Measurements from ENCODE around the gene COL28A1. TPM values are rescaled to one million over a fixed set of nuclear protein-coding genes. Genes with fewer than 3 reads are reported as not detected.

Gene COL28A1
- total and polyA plus RNA-seq, 4 donors: 0.05 to 0.50 (median 0.18) TPM

DNA sequence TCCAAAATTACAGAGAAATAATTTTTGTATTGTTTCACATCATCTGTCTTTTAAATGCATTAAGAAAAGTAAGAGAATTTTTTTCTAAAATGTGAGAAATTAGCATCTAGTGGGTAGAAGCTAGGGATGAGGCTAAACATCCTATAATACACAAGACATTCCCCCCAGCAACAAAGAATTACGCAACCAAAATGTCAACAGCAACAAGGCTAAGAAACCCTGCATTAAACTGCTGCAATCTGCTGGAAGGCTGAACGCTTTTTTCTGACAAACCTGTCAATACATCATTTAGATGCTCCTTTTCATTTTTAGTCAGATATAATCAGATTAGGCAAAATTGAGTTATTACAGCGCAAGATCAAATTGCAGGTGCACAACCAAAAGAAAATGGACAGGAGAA, 191.1 kb downstream of the COL28A1 start (continued):
- TF ChIP-seq, protein P1, sequence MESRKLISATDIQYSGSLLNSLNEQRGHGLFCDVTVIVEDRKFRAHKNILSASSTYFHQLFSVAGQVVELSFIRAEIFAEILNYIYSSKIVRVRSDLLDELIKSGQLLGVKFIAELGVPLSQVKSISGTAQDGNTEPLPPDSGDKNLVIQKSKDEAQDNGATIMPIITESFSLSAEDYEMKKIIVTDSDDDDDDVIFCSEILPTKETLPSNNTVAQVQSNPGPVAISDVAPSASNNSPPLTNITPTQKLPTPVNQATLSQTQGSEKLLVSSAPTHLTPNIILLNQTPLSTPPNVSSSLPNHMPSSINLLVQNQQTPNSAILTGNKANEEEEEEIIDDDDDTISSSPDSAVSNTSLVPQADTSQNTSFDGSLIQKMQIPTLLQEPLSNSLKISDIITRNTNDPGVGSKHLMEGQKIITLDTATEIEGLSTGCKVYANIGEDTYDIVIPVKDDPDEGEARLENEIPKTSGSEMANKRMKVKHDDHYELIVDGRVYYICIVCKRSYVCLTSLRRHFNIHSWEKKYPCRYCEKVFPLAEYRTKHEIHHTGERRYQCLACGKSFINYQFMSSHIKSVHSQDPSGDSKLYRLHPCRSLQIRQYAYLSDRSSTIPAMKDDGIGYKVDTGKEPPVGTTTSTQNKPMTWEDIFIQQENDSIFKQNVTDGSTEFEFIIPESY (IDR thresholded peaks at IDR 0.05): no peak
- no peak for TF ChIP-seq TAF1 (conservative IDR thresholded peaks at IDR 0.05)

DNA sequence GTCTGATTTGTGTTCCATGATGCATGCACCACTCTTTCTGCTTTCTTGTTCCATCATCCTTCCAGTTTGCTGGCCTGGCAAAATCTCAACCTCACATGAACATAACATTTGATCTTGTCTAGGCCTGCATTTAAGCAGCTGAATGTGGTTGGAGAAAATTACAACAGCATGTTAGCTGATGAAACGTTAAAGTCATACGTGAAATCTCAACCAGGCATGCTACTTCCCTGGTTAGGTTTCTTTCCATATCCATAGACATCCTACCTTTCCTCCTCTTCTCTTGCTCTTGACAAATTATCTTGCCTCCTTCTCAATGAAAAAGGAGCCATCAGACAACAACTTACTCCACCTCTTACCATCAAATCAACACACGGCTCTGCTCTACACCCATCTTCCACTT, 199.8 kb downstream of the COL28A1 start:
- TF ChIP-seq EGR1 (IDR thresholded peaks at IDR 0.05; ENCODE audit: low read depth in 2 of 2): no peak
- TF ChIP-seq, protein P2, sequence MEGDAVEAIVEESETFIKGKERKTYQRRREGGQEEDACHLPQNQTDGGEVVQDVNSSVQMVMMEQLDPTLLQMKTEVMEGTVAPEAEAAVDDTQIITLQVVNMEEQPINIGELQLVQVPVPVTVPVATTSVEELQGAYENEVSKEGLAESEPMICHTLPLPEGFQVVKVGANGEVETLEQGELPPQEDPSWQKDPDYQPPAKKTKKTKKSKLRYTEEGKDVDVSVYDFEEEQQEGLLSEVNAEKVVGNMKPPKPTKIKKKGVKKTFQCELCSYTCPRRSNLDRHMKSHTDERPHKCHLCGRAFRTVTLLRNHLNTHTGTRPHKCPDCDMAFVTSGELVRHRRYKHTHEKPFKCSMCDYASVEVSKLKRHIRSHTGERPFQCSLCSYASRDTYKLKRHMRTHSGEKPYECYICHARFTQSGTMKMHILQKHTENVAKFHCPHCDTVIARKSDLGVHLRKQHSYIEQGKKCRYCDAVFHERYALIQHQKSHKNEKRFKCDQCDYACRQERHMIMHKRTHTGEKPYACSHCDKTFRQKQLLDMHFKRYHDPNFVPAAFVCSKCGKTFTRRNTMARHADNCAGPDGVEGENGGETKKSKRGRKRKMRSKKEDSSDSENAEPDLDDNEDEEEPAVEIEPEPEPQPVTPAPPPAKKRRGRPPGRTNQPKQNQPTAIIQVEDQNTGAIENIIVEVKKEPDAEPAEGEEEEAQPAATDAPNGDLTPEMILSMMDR (IDR thresholded peaks at IDR 0.05; ENCODE audit: low read depth, low read length, missing input control): no peak
- TF ChIP-seq, protein P3, sequence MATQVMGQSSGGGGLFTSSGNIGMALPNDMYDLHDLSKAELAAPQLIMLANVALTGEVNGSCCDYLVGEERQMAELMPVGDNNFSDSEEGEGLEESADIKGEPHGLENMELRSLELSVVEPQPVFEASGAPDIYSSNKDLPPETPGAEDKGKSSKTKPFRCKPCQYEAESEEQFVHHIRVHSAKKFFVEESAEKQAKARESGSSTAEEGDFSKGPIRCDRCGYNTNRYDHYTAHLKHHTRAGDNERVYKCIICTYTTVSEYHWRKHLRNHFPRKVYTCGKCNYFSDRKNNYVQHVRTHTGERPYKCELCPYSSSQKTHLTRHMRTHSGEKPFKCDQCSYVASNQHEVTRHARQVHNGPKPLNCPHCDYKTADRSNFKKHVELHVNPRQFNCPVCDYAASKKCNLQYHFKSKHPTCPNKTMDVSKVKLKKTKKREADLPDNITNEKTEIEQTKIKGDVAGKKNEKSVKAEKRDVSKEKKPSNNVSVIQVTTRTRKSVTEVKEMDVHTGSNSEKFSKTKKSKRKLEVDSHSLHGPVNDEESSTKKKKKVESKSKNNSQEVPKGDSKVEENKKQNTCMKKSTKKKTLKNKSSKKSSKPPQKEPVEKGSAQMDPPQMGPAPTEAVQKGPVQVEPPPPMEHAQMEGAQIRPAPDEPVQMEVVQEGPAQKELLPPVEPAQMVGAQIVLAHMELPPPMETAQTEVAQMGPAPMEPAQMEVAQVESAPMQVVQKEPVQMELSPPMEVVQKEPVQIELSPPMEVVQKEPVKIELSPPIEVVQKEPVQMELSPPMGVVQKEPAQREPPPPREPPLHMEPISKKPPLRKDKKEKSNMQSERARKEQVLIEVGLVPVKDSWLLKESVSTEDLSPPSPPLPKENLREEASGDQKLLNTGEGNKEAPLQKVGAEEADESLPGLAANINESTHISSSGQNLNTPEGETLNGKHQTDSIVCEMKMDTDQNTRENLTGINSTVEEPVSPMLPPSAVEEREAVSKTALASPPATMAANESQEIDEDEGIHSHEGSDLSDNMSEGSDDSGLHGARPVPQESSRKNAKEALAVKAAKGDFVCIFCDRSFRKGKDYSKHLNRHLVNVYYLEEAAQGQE (IDR thresholded peaks at IDR 0.05): no peak
- TF ChIP-seq FOXA2 (IDR thresholded peaks at IDR 0.05): no peak
- no peak for TF ChIP-seq JUND (IDR thresholded peaks at IDR 0.05)
- no peak for TF ChIP-seq HNF4G (IDR thresholded peaks at IDR 0.05)
- no peak for TF ChIP-seq SP1 (IDR thresholded peaks at IDR 0.05)
- TF ChIP-seq HNF4A (conservative IDR thresholded peaks at IDR 0.05): no peak
- H3K9me3 ChIP-seq (ENCODE audit: control insufficient read depth in 4 of 4, low read length in 3 of 4): no peaks in the 10 kb centered on the region
- H3K9ac ChIP-seq (ENCODE audit: low read depth in 1 of 2, low read length in 2 of 2): no peak overlapping the region
- 62% methylated on average over 3 of the region's 3 CpGs for WGBS
- H3K4me3 ChIP-seq (ENCODE audit: low read depth in 1 of 3, low read length in 3 of 3): no peak overlapping the region
- no peaks in the 10 kb centered on the region for H3K27me3 ChIP-seq (ENCODE audit: control insufficient read depth in 4 of 4, insufficient read depth in 4 of 4, low read length in 3 of 4)
- no peak overlapping the region for H3K27ac ChIP-seq (ENCODE audit: low read depth in 1 of 2, low read length in 2 of 2)
- no peak for DNase-seq (ENCODE audit: low spot score)
- no peaks in the 10 kb centered on the region for H3K36me3 ChIP-seq (ENCODE audit: control insufficient read depth in 4 of 4, insufficient read depth in 3 of 4, low read depth in 1 of 4, low read length in 3 of 4)
- H3K4me1 ChIP-seq (ENCODE audit: control insufficient read depth in 4 of 4, insufficient read depth in 4 of 4, low read length in 3 of 4): no peaks in the 10 kb centered on the region

DNA sequence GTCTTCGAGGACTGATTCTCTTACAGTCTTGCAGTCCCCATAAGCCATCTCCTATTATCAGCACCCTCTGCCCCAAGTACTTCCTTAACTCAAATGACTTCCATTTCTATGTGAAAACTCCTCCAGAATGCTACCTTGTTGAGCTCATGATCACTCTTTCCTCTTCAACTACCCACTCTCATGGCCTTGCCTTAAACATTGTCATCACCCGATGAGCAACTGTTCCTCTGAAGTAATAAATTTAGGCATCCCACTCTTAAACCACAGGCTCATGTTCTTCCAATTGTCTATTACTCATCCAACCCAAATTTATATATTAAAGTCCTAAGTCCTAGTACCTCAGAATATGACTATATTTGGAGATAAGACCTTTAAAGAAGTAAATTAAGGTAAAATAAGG, 200.5 kb downstream of the COL28A1 start:
- H3K4me3 ChIP-seq (ENCODE audit: low read depth in 1 of 3, low read length in 3 of 3): no peak overlapping the region
- DNase-seq (ENCODE audit: low spot score): no peak
- no peaks in the 10 kb centered on the region for H3K9me3 ChIP-seq (ENCODE audit: control insufficient read depth in 4 of 4, low read length in 3 of 4)
- no peaks in the 10 kb centered on the region for H3K4me1 ChIP-seq (ENCODE audit: control insufficient read depth in 4 of 4, insufficient read depth in 4 of 4, low read length in 3 of 4)
- H3K9ac ChIP-seq (ENCODE audit: low read depth in 1 of 2, low read length in 2 of 2): no peak overlapping the region
- H3K27me3 ChIP-seq (ENCODE audit: control insufficient read depth in 4 of 4, insufficient read depth in 4 of 4, low read length in 3 of 4): no peaks in the 10 kb centered on the region
- no peaks in the 10 kb centered on the region for H3K36me3 ChIP-seq (ENCODE audit: control insufficient read depth in 4 of 4, insufficient read depth in 3 of 4, low read depth in 1 of 4, low read length in 3 of 4)
- 89% methylated on average over 2 of the region's 2 CpGs for WGBS
- H3K27ac ChIP-seq (ENCODE audit: low read depth in 1 of 2, low read length in 2 of 2): no peak overlapping the region
- TF ChIP-seq, protein P4, sequence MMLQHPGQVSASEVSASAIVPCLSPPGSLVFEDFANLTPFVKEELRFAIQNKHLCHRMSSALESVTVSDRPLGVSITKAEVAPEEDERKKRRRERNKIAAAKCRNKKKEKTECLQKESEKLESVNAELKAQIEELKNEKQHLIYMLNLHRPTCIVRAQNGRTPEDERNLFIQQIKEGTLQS (IDR thresholded peaks at IDR 0.05): no peak
- TF ChIP-seq TAF1 (conservative IDR thresholded peaks at IDR 0.05) (no peak), RAD21 (IDR thresholded peaks at IDR 0.05) (no peak), HNF4A (conservative IDR thresholded peaks at IDR 0.05) (no peak), JUND (IDR thresholded peaks at IDR 0.05) (no peak), FOXA2 (IDR thresholded peaks at IDR 0.05) (no peak), NR2F2 (IDR thresholded peaks at IDR 0.05) (no peak), YY1 (IDR thresholded peaks at IDR 0.05) (no peak), FOXA1 (IDR thresholded peaks at IDR 0.05) (no peak), GABPA (IDR thresholded peaks at IDR 0.05 in 1 of 2, conservative IDR thresholded peaks at IDR 0.05 in 1 of 2) (no peak), EGR1 (IDR thresholded peaks at IDR 0.05; ENCODE audit: low read depth in 2 of 2) (no peak), SP1 (IDR thresholded peaks at IDR 0.05) (no peak)
- TF ChIP-seq, protein P2 (IDR thresholded peaks at IDR 0.05; ENCODE audit: low read depth, low read length, missing input control): no peak
- TF ChIP-seq, protein P3 (IDR thresholded peaks at IDR 0.05): no peak

All from liver (tissue), 9 donors.